Liver (tissue), 9 donors: ENCODE data around the gene VASH1. TPM values are rescaled to one million over a fixed set of nuclear protein-coding genes. Genes with fewer than 3 reads are reported as not detected.
A peak's percentile ranks its signal among the peaks of the same experiment; 100 is the strongest.

Source experiments
- DNase-seq: peaks from one replicate; pipeline ENCODE4 v3.0.0-alpha.2; 2017; ENCODE audit warnings: low spot score
- H3K27ac ChIP-seq, 2 donors: one replicate each; pipeline ENCODE4 v1.7.0; 2013; ENCODE audit warnings: inconsistent platforms in 2 of 2, low read length in 2 of 2, control low read depth in 1 of 2, low read depth in 1 of 2, mild to moderate bottlenecking in 1 of 2
- H3K27me3 ChIP-seq, 4 donors: one replicate each; pipeline versions ENCODE4 v1.6.1 to v1.7.0; 2013; ENCODE audit warnings: low read length in 3 of 4, inconsistent platforms in 1 of 4, mild to moderate bottlenecking in 1 of 4, moderate library complexity in 1 of 4; ENCODE audit not compliant: control insufficient read depth in 4 of 4, insufficient read depth in 4 of 4
- H3K36me3 ChIP-seq, 4 donors: one replicate each; pipeline versions ENCODE4 v1.6.1 to v1.7.0; 2013; ENCODE audit warnings: low read length in 3 of 4, mild to moderate bottlenecking in 3 of 4, low read depth in 1 of 4, moderate library complexity in 1 of 4; ENCODE audit not compliant: control insufficient read depth in 4 of 4, insufficient read depth in 3 of 4
- H3K4me1 ChIP-seq, 4 donors: one replicate each; pipeline versions ENCODE4 v1.6.1 to v1.7.0; 2013; ENCODE audit warnings: low read length in 3 of 4, mild to moderate bottlenecking in 3 of 4, moderate library complexity in 1 of 4; ENCODE audit not compliant: control insufficient read depth in 4 of 4, insufficient read depth in 4 of 4
- H3K4me3 ChIP-seq, 3 donors: one replicate each; pipeline versions ENCODE4 v1.6.1 to v1.7.0; 2013; ENCODE audit warnings: low read length in 3 of 3, control low read depth in 1 of 3, low read depth in 1 of 3, mild to moderate bottlenecking in 1 of 3
- H3K9ac ChIP-seq, 2 donors: one replicate each; pipeline ENCODE4 v1.7.0; 2013; ENCODE audit warnings: low read length in 2 of 2, mild to moderate bottlenecking in 2 of 2, moderate library complexity in 2 of 2, control low read depth in 1 of 2, low read depth in 1 of 2
- H3K9me3 ChIP-seq, 4 donors: one replicate each; pipeline versions ENCODE4 v1.6.1 to v1.7.0; 2013; ENCODE audit warnings: low read length in 3 of 4; ENCODE audit not compliant: control insufficient read depth in 4 of 4
- FOXA1 ChIP-seq: IDR thresholded peaks from 2 replicates; pipeline ENCODE4 v1.6.1; 2016; ENCODE audit warnings: antibody characterized with exemption
- FOXA2 ChIP-seq: IDR thresholded peaks from 2 replicates; pipeline ENCODE4 v1.6.1; 2016; ENCODE audit warnings: antibody characterized with exemption
- NR2F2 ChIP-seq: IDR thresholded peaks from 2 replicates; pipeline ENCODE4 v1.6.1; 2016; ENCODE audit warnings: antibody characterized with exemption
- SP1 ChIP-seq: IDR thresholded peaks from 2 replicates; pipeline ENCODE4 v1.6.1; 2018; ENCODE audit warnings: antibody characterized with exemption, mild to moderate bottlenecking
- YY1 ChIP-seq: IDR thresholded peaks from 2 replicates; pipeline ENCODE4 v1.6.1; 2016; ENCODE audit warnings: antibody characterized with exemption, mild to moderate bottlenecking
- WGBS: extraction: QIAGEN DNeasy Blood & Tissue Kit; methylation state at CpG from one replicate; pipeline ENCODE4 v1.1.7; 2013; 5-methylcytosine and 5-hydroxymethylcytosine counted together
- polyA plus RNA-seq, 2 donors: library from polyadenylated mRNA; stranded (reverse) in 1 of 2; unstranded in 1 of 2; fragments of 200-250 nt in 1 of 2; fragments of >200 nt in 1 of 2; fragmentation: Nextera tagmentation in 1 of 2; extraction: Ambion mirVana in 1 of 2; gene quantifications; one replicate each; pipeline versions ENCODE4 v1.2.1 to v1.2.3, GENCODE V29; 2013 to 2015
- total RNA-seq, 2 donors: library from RNA; depleted of rRNA; stranded (reverse); fragments of >200 nt; gene quantifications; one replicate each; pipeline ENCODE4 v1.2.3, GENCODE V29; 2014
- TF ChIP-seq, protein P1 (sequence below): IDR thresholded peaks from 2 replicates; pipeline ENCODE4 v1.6.1; 2016; ENCODE audit warnings: antibody characterized with exemption, mild to moderate bottlenecking
- donor health status: healthy.
- donor health status: healthy.
- donor health status: healthy.
- donor health status: healthy.
- donor health status: healthy.

VASH1 gene
- total and polyA plus RNA-seq, 4 donors: 0.94 to 5.9 (median 4.3) TPM

DNA sequence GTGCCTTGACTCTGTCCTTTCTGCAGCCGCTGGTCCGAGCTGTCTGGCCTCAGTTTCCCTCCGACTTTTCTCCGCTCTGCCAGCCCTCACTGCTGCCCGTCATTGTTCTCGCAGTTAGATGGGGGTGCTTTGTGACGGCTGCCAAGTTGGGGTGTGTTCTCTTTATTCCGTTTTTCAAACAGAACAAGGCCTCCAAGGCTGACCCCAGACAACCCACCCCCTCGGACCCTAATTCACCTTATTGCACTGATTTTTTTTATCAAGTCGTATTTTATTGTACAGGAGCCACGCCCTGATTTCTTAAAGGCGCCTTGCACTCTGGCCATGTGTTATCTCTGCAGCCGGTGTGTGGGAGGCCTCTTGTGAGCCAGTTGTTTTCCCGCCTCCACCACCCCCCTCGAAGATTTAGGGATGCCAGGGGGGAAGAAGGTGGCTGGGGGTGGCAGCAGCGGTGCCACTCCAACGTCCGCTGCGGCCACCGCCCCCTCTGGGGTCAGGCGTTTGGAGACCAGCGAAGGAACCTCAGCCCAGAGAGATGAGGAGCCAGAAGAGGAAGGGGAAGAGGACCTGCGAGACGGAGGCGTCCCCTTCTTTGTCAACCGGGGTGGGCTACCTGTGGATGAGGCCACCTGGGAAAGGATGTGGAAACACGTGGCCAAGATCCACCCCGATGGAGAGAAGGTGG lies 1.3 kb downstream of the VASH1 start:
- peak; percentile 32 for DNase-seq
- H3K9me3 ChIP-seq: no peaks in the 10 kb centered on the region
- no peak for TF ChIP-seq YY1
- TF ChIP-seq FOXA2: no peak
- no peak for TF ChIP-seq NR2F2
- H3K9ac ChIP-seq: peak overlapping the region in 1 of 2 donors; percentile 36
- H3K36me3 ChIP-seq: no peaks in the 10 kb centered on the region
- H3K27ac ChIP-seq: peak overlapping the region; percentile 40 to 65
- H3K4me1 ChIP-seq: peaks cover 3 to 22% (median 9%) of the 10 kb centered on the region in 4 donors
- H3K4me3 ChIP-seq: peak overlapping the region; percentile 0 to 77 (median 71)
- 25% methylated on average over 28 of the region's 28 CpGs for WGBS
- H3K27me3 ChIP-seq: peaks cover 0 to 3% (median 3%) of the 10 kb centered on the region in 4 donors

DNA sequence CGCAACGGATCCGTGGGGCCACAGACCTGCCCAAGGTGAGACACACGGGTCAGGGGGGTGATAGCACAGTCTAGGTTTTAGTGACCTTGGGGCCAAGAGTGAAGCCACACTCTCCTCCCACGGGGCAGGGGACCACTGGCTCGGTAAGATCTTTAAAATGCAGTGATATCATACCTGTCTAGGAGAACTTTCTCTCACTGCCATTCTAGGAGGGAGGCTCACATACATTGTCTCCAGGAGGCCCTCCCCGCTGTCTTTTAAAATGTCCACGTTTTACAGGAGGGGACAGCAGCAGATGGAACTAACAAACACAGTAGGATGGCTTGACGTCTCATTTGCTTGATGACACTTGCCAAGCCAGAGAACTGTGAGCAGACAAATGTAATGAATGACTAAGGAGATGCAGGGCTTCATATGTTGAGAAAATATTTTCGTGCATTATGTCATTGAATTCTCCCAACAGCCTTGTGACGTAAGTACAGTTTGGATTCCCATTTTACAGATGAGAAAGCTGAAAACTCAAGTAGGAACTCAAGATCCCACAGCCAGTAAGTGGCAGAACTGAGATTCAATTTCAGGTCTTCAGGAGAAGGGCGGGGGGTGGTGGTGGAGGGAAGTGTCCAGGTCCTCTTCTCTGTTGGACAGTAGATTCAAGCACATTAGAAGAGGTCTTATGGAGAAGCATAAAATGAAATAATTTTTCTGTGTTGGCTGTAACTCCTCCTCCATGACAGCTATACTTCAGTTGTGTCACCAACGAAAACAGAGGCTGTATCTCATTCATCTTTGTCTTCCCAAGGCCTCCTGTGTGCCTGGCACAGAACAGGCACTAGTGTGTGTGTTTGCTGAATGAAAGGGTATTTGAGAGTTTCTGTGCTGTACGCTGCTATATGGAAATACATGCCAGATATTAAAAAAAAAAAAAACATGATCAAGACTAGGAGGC lies 2.1 kb downstream of the VASH1 start:
- TF ChIP-seq SP1: no peak
- peaks cover 3 to 24% (median 9%) of the 10 kb centered on the region in 4 donors for H3K4me1 ChIP-seq

DNA sequence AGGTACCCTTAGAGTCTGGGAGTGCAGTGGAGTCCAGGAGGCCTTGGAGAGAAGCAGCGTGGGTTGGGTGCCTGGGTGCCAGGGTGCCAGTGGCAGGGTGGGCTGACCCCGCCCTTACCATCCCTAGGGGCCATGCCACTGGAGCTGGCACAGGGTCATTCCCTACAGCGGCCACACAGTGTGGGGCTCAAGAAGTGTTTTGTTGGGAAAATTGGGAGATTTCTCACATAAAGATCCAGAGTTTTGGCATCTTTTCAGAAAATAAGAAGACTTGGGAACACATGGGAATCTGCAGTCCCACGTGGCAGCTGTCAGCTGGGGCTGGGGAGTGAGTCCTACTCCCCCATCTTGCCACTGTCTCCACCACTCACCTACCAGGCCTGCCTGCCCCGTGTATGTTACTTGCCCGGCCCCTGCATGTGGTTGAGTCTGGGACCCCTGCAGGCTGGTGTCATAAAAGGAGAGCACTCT lies 4.2 kb downstream of the VASH1 start:
- TF ChIP-seq FOXA1 (no peak), NR2F2 (no peak)
- TF ChIP-seq, protein P1, sequence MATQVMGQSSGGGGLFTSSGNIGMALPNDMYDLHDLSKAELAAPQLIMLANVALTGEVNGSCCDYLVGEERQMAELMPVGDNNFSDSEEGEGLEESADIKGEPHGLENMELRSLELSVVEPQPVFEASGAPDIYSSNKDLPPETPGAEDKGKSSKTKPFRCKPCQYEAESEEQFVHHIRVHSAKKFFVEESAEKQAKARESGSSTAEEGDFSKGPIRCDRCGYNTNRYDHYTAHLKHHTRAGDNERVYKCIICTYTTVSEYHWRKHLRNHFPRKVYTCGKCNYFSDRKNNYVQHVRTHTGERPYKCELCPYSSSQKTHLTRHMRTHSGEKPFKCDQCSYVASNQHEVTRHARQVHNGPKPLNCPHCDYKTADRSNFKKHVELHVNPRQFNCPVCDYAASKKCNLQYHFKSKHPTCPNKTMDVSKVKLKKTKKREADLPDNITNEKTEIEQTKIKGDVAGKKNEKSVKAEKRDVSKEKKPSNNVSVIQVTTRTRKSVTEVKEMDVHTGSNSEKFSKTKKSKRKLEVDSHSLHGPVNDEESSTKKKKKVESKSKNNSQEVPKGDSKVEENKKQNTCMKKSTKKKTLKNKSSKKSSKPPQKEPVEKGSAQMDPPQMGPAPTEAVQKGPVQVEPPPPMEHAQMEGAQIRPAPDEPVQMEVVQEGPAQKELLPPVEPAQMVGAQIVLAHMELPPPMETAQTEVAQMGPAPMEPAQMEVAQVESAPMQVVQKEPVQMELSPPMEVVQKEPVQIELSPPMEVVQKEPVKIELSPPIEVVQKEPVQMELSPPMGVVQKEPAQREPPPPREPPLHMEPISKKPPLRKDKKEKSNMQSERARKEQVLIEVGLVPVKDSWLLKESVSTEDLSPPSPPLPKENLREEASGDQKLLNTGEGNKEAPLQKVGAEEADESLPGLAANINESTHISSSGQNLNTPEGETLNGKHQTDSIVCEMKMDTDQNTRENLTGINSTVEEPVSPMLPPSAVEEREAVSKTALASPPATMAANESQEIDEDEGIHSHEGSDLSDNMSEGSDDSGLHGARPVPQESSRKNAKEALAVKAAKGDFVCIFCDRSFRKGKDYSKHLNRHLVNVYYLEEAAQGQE: no peak
- peaks cover 0 to 3% (median 3%) of the 10 kb centered on the region in 4 donors for H3K27me3 ChIP-seq
- no peaks in the 10 kb centered on the region for H3K9me3 ChIP-seq
- H3K36me3 ChIP-seq: no peaks in the 10 kb centered on the region
- H3K9ac ChIP-seq: no peak overlapping the region
- peaks cover 3 to 23% (median 9%) of the 10 kb centered on the region in 4 donors for H3K4me1 ChIP-seq
- no peak for DNase-seq
- no peak overlapping the region for H3K4me3 ChIP-seq
- H3K27ac ChIP-seq: no peak overlapping the region
- 73% methylated on average over 6 of the region's 6 CpGs for WGBS

More for the DNA sequence above, 2.1 kb downstream of the VASH1 start:
- Histone ChIP-seq H3K9ac (peak overlapping the region in 1 of 2 donors; percentile 14), H3K9me3 (no peaks in the 10 kb centered on the region), H3K27ac (peak overlapping the region in 1 of 2 donors; percentile 22), H3K4me3 (peak overlapping the region in 2 of 3 donors; percentile 71 to 77), H3K36me3 (no peaks in the 10 kb centered on the region), H3K27me3 (peaks cover 0 to 3% (median 3%) of the 10 kb centered on the region in 4 donors)
- WGBS: 59% methylated on average over 14 of the region's 14 CpGs
- DNase-seq: peak; percentile 2
